ENCODE measurements around the gene PPIB.
A peak's percentile ranks its signal among the peaks of the same experiment; 100 is the strongest.

Gene PPIB

GRCh38 chr15:64191971-64192830 lies 29.4 kb upstream of the PPIB start:
- TF ChIP-seq, protein P1, sequence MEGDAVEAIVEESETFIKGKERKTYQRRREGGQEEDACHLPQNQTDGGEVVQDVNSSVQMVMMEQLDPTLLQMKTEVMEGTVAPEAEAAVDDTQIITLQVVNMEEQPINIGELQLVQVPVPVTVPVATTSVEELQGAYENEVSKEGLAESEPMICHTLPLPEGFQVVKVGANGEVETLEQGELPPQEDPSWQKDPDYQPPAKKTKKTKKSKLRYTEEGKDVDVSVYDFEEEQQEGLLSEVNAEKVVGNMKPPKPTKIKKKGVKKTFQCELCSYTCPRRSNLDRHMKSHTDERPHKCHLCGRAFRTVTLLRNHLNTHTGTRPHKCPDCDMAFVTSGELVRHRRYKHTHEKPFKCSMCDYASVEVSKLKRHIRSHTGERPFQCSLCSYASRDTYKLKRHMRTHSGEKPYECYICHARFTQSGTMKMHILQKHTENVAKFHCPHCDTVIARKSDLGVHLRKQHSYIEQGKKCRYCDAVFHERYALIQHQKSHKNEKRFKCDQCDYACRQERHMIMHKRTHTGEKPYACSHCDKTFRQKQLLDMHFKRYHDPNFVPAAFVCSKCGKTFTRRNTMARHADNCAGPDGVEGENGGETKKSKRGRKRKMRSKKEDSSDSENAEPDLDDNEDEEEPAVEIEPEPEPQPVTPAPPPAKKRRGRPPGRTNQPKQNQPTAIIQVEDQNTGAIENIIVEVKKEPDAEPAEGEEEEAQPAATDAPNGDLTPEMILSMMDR (IDR thresholded peaks at IDR 0.05; ENCODE audit: insufficient read depth, missing control alignments): no peak
- peak; percentile 77 for FAIRE-seq
- no peak for DNase-seq (ENCODE audit: insufficient read length, low spot score)

- no peak for FAIRE-seq
- DNase-seq (ENCODE audit: insufficient read length, low spot score): no peak
- TF ChIP-seq, protein P1 (IDR thresholded peaks at IDR 0.05; ENCODE audit: insufficient read depth, missing control alignments): no peak
These were observed 24.8 kb upstream of the PPIB start for GRCh38 chr15:64187396-64188191.

GRCh38 chr15:64185146-64185911 lies 22.5 kb upstream of the PPIB start:
- no peak for DNase-seq (ENCODE audit: insufficient read length, low spot score)
- TF ChIP-seq, protein P1 (IDR thresholded peaks at IDR 0.05; ENCODE audit: insufficient read depth, missing control alignments): no peak
- no peak for FAIRE-seq

- FAIRE-seq (no peak), DNase-seq (ENCODE audit: insufficient read length, low spot score) (no peak)
- TF ChIP-seq, protein P1 (IDR thresholded peaks at IDR 0.05; ENCODE audit: insufficient read depth, missing control alignments): no peak
These were observed 20.1 kb upstream of the PPIB start for GRCh38 chr15:64182859-64183370.

GRCh38 chr15:64180235-64180824 lies 17.5 kb upstream of the PPIB start:
- DNase-seq (ENCODE audit: insufficient read length, low spot score): no peak
- no peak for FAIRE-seq
- TF ChIP-seq, protein P1 (IDR thresholded peaks at IDR 0.05; ENCODE audit: insufficient read depth, missing control alignments): no peak

GRCh38 chr15:64166102-64166890 lies 3.5 kb upstream of the PPIB start:
- no peak for FAIRE-seq
- DNase-seq (ENCODE audit: insufficient read length, low spot score): no peak
- TF ChIP-seq, protein P1 (IDR thresholded peaks at IDR 0.05; ENCODE audit: insufficient read depth, missing control alignments): no peak

All from D721Med (cell line).